HT-29 (cell line): Measurements from ENCODE around the gene TTC9. TPM values are rescaled to one million over a fixed set of nuclear protein-coding genes. Genes with fewer than 3 reads are reported as not detected.
"Not testable (repeated sequence)": the region's sequence is repeated elsewhere in the genome, so short reads cannot be mapped to it uniquely, and the experiment has no call there.

Experiments used
- DNase-seq: peaks from one replicate; pipeline ENCODE4 v3.0.0-alpha.2; 2015; ENCODE audit warnings: low spot score
- total RNA-seq: library from RNA; depleted of rRNA; stranded (reverse); fragments of >200 nt; shearing (Covaris generic); gene quantifications from 2 replicates; pipeline ENCODE4 v1.2.3, GENCODE V29; 2014

TTC9 gene
- total RNA-seq, 1 experiment from 2014 or later: 0.08 TPM

DNA sequence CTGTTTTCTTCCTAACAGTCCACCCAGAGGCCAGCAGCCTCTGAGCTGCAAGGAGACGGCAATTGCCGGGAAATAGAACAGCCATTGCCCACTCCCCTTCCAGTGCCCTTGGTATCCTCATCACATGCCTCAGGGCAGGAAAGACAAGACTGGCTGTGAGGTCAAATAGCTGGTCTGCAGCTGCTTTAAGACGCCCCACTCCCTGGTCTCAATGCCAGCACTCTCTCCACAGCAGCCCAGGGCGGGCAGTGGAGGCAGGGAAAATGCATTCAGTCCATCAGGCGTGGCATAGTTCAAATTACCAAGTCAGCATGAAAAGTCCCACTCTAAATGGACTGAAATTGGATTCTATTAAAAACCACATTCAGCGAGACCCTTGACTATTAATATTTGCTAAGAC lies 35.6 kb downstream of the TTC9 start:
- DNase-seq: no peak

DNA sequence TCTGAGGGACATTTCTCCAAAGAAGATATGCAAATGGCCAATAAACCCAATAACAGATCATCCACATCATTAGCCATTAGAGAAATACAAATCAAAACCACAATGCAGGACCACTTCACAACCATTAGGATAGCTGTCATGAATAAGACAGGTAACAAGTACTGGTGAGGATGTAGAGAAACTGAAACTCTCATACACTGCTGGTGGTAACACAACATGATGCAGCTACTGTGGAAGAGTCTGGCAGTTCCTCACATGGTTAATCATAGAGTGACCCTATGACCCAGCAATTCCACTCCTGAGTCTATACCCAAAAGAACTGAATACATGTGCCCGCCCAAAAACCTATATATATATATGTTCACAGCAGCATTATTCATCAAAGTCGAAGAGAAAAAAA lies 39.0 kb downstream of the TTC9 start:
- no peak for DNase-seq

DNA sequence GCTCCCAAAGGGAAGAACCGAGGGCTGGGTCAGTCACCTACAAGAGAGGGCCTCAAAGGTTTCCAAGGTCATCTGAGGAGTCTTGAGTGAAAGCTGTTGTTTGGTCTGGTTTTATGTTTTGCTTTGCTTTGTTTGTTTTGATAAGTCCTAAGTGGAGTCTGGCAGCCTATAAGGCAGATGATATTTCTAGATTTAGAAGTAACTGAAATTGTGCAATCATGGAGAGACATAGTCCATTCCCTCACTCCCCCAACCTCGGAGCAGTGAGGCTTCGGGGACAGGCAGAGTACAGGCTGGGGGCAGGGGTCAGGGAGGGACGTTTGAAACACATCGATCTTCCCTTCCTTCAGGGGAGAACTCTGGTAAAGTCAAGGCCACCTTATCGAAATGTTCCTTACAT lies 42.3 kb downstream of the TTC9 start:
- DNase-seq: no peak

DNA sequence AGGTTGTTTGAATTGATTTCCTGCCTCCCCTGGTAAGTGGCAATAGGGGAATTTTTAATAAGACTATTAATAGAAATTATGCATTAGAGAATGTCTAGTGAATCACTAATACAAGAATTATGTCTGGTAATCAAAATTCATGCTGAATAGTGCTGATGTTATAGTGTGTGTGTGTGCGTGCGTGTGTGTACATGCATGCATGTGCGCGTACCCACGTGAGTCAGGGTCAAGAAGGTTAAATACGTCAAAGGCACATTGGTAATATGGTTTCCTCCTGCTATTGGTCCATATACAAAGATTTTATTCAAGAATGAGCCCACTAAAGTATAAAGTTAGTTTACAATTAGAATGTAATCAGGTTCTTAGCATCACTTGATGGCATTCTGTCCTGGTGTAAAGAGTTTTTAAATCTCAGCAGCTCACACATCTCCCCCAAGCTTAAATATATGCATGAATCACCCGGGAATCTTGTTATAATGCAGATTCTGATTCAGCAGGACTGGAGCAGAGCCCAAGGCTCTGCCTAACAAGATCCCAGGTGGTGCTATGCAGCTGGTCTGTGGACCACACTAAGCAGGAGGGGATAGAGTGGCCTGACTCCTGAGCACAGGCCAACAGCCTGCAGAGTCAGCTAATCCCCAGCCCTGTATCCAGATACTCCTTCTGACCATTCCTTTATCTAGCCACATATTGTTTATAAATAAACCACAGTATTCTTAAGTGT lies 43.9 kb downstream of the TTC9 start:
- no peak for DNase-seq

DNA sequence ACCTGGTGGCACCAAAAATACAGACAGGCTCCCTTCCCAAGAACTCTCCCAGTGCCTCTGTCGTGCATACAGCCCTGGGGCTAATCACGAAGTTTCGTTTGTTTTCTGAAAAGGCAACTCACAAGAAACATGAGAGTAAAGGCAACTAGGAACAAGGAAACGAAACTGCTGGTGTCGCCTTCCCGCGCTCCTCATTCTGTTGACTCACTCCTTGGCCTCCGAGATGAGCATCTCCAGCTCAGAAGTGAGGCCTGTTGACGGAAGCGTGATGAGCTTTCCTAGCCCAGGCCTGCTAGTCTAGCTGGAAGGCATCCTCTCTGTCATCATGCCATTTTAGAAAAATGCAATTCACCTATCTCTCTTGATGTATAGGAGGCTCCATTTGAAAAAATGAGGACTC lies 50.5 kb downstream of the TTC9 start:
- DNase-seq: no peak

DNA sequence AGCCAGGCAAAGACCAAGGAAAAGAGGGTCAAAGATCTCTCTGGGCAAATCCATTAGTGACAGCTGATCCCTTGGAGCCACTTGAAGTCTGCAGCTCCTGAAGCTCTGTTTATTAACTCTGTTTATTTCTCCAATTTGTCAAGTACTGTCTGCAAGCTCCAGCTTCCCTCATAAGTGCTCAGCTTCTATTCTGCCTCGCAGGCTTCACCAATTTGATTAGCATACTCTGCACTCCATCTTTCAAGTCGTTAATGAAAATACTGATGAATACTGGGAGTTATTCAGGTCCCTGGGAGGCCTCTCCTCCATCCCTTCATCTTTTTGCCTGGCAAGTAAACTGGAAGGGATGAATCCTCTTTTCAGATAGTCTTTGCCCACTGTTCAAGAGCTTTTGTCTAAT lies 54.3 kb downstream of the TTC9 start:
- no peak for DNase-seq

DNA sequence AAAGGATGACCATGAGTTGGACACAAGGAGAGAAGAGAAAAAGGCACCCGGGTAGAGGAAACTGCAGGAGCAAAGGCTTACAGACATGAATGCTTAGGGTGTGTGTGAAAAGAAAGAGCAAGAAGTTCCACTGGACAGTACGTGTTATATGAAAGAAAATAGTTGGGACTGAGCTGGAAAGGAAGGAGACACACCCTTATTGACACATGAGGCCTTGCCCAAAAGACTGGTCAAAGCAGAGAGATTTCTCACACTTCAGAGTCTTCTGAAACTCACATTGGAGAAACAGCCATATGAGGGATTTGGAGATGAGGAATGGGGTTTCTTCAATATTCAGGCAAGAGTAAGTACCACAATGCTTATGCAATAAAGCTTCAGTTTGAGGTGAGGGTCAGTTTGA lies 56.0 kb downstream of the TTC9 start:
- DNase-seq: peak; percentile 1

DNA sequence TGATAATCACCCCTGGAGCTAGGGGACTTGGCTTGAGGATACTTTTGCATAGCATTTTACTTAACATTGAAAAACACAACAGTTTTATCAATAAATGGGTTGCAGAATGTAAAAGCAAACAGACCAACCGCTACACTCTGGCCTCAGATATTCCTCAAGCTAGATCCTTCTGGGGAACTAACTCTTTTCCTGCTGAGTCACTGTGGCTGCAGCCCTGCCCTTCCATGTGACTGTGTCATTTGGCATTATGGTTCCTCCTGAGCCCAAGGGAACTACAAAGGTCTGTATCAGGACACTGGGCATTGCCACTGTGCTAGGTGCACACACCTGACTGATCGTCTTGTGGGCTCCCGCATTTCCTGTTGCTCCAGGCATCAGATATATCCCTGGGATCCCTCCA lies 56.6 kb downstream of the TTC9 start:
- DNase-seq: peak; percentile 38

DNA sequence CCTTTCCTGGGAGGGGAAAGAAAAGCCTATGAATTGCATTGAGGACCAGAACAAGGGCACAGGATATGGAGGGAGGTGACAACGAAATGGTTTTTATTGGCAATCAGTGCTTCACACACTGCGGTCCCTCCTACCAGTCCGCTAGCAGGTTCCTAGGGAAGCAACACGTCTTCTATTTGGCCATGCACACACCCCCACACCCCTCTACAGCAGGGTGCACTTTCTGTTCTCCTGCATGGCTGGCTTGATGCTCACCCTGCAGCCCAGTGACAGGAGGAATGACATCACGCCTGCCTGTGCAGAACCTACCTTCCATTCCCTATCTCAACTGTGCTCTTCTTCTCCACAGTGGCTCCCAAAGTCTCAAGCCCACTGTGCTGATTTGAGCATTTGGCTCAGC lies 57.9 kb downstream of the TTC9 start:
- no peak for DNase-seq

DNA sequence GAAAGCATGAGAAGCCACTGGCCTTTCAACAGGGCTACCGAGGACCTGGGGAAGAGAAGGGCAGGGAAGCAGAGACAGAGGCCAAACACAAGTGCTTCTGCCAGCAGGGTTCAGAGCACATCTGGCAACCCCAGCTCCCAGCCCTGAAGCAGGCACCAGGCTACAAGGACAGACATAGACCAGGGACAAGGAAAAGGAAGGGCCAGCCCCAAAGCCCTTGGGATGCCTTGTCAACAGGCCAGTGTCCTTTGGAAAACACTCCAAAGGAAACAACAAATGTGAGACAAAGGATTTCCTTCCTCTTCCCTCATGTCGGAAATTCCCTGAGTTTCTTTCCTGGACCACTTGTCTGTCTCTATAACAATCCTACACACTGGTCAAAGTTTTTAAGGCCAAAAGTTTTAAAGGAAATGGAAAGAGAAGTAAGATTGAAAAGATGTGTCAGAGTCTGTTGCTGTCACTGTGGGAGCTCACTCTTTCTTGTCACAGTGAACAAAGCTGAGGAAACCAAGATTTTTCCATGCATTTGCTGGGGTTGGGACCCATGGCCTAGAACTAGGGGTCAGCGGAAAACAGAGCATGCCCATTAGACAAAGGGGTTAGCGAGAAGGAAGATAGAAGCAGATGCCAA lies 59.4 kb downstream of the TTC9 start:
- DNase-seq: no peak

DNA sequence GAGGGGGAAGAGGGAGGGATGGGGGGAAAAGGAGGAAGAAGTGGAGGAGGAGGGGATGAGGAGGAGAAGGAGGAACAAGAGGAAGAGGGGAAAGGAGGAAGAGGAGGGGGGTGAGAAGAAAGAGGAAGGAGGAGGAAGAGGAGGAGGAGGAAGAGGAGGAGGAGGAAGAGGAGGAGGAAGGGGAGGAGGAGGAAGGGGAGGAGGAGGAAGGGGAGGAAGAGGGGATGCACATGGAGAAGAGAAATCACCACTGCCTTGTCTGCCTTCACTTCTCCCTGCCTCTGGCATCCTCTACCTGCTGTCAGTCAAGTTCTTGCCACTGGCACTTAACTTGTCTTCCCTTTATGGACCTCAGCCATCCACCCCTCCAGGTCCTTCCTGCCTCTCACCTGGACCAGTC lies 59.9 kb downstream of the TTC9 start:
- no peak for DNase-seq

DNA sequence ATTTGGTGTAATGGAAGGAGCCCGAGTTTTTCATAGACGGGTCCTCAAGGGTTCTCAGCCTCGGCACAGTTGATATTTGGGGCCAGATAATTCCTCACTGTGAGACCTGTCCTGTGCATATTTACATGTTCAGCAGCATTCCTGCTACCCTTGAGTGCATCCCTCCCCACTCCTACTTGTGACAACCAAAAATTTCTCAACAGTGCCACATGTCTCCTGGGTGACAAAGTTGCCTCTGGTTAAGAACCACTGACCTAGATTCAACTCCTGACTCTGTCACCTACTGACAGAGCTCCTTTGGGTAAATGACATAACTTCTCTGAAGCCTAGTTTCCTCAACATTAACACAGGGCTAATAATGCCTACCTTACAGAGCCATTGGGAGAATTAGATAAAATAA lies 60.4 kb downstream of the TTC9 start:
- DNase-seq: no peak

DNA sequence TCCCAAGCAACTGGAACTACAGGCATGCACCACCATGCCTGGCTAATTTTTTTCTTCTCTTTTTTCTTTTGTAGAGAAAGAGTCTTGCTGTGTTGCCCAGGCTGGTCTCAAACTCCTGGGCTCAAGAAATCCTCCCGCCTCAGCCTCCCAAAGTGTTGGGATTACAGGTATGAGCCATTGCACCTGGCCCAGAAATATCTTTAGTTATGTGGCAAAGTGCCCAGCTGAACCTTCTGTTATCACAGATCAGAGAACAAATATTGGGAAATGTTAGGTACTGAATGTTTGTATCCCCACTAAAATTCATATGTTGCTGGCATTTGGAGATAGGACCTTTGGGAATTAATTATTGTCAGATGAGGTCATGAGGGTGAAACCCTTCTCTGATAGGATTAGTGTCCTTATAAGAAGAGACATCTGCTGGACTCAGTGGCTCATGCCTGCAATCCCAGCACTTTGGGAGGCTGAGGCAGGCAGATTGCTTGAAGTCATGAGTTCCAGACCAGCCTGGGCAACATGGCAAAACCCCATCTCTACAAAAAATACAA lies 62.0 kb downstream of the TTC9 start:
- not testable (repeated sequence) for DNase-seq

DNA sequence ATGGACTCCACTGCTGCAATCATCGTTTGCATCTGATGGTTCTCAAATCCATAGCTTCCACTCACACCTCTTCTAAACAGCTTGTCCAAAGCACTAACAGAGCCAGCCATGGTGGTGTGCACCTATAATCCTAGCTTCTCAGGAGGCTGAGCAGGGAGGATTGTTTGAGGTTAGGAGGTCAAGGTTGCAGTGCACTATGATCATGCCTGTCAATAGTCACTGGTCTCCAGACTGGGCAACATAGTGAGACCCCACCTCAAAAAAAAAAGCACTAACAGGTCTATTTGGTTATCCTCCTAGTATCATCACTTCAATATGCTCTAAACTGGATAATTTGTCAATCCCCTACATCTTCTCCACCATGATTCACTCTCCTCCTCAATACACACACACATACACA lies 63.2 kb downstream of the TTC9 start:
- DNase-seq: no peak

DNA sequence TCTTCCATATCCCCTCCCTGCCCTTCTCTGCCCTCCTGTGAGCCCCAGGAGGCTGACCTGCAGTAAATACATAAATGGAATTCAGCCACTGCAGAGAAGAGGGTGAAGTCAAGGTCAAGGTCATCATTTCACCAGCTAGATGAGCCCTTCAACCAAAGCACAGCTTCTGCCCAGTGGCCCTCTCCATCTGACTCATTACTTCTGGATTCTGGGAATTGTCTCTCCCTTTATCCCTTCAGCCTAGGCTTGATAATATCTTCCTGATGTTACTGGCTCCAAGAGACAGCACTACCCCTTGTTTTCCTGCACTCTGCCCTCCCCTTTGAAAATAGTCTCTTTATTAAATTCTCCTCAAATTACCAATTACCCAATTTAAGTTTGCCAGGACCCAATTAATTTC lies 64.5 kb downstream of the TTC9 start:
- DNase-seq: no peak

DNA sequence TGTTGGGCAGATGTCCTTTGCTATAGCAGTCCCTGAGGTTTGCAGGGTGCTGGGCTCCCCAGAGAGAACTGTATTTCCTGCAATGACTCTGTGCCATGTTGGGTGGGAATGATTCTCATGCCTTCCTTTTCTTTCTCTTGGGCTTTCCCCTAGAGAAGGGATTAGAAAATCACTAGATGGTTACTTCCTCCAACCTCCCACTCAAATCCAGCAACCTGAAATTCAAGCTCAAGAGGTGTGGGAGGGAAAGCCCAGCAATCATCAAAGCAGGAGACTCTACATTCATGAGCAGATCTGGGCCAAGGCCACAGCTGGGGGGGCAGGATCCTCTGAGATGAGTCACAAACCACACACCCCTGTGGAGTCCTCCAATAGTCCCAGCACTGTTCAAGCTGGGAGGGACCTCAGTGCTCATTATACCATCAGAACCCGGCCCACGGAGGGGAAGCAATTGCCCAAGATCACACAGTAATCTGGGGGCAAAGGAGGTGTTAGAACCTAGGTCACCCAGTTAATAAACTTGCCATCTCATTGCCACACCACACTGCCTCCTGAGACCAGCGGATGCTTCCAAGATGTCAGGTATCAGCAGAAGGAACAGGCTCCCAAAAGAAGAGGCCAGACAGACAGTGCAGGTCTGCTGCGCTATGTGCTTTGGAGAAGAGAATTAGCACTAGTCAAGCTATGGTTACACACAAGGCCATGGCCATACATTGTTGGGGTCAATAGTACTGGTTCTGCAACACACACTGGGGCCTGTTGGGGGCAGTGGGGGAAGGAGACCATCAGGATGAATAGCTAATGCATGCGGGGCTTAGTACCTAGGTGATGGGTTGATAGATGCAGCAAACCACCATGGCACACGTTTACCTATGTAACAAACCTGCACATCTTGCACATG lies 65.7 kb downstream of the TTC9 start:
- peak; percentile 5 for DNase-seq

DNA sequence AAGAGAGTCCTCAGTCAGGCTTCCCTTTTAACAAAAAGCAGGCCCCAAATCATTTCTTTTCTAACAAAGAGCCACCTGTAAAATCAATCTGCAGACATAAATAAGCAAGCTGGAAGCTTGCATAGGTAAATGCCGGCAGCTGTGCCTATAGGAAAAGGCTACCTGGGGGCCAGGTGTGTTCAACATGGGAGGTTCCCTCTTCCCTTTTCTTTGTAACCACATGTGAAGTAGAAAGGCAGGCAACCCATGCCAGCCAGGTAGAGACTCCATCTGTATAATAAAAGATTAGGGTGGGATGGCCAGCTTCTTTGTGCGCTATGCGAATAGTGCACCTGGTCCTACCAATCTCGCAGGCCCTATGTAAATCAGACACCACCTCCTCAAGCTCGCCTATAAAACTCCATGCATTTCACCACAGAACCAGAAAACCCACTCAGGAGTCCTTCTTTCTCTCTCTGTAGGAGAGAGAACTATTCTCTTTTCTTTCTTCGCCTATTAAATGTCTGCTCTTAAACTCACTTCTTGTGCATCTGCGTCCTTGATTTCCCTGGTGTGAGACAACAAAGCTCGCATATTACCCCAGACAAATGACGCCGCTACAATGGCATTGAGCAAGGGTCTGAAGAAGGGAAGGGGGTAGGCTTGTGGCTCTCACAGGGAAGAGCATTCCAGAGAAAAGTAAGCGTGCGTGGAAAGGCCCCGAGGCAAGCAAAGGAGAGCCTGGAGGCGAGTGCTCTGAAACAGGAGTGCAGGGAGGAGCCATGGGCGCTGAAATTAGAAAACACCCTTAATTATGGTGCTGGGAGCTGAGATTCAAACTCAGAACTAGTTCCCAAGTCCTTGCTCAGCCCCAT lies 67.2 kb downstream of the TTC9 start:
- DNase-seq: no peak

DNA sequence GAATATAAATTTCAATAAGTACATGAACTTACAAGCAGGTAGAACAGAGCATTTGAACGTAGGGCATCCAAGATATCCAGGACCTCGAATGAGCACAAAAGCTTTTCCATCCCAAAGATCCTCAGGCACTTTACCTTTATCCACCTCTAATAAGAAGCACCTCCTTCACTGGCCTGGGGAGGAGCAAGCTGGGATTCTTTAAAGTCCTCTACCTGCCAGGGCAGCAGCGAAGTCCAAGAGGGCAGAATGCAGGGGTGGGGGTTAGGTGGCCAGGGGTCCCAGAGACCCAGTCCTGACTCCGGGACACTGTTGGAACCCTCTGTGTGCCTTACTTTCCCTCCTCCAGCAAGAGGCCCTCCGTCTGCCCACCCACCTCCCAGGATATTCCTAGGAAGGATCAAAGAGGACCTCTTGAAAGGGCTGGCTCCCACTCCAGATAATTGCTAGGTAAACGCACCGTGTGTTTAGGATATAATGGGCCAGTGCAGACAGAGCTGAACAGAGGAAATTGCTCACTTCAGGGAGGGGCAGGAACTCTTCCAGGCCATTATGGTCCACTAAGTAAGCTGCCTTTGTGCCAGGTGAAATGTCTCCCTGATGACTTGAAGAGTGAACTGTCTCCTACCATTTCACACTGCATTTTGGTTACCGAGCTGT lies 68.1 kb downstream of the TTC9 start:
- no peak for DNase-seq

DNA sequence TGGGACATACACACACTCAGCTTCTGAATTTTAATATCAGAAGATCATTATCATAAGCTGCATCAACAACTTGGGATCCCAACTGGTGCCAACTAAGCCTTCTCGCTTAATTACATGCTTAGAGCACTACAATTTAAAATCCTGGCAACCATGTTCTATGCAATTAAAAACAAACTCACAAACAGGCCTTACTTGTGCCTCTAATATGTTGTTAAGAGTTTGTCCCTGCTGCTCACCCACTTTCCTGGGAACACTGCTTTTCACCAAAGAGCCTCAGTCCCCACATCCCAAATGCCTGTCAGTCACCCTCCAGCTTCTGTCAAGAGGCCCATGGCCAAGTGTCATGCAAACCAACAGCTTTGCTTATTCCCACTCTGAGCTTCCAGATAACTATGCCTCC lies 69.7 kb downstream of the TTC9 start:
- no peak for DNase-seq

DNA sequence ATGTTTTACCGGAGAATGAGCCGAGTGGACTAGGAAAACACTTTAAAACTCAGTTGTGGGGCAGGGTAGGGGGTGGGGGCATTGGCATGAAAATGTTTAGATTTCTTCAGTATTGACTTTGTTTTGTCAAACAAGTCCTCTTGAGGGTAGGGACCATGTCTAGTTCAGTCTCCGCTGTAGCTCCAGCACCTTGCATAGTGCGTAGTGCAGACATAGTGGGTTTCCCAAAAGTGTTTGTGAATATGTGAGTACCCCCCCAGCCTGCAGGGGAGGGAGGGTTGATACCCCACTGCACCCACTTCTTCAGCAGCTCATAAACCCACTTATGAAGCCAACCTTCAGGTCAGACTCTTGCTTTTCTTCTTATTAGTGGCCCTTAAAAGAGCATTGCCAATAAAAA lies 71.4 kb downstream of the TTC9 start:
- DNase-seq: no peak

DNA sequence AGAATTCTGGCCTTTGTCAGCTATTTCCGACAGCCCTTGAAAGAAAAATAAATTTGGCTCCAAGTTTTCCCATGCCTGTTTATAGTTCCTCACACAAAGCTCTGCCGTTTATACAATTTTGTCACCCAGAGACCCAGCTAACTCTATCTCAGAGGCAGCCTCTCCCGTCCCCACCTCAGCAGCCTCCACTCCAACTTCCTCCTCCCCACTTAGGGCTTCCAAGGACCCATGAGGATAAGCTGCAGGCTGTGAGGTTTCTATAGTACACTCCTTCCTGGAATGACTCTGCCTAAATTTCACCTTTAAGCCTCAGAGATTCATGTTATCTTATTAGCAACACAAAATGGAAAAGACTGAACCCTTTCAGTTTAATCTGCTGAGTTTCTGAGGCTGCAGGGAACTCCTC lies 71.8 kb downstream of the TTC9 start:
- no peak for DNase-seq
